Ramos (cell line): Measurements from ENCODE around the gene SUCO.
"Not testable (repeated sequence)": the region's sequence is repeated elsewhere in the genome, so short reads cannot be mapped to it uniquely, and the experiment has no call there.

Experiments used
- in situ Hi-C: fragments of 300-500 bp; cut with MboI; formaldehyde crosslinking; loops from one replicate; pipeline ENCODE4 v1.14.3; 2022; ENCODE audit warnings: low sequenced_read_pairs; ENCODE audit not compliant: unreplicated experiment

Gene SUCO, protein sequence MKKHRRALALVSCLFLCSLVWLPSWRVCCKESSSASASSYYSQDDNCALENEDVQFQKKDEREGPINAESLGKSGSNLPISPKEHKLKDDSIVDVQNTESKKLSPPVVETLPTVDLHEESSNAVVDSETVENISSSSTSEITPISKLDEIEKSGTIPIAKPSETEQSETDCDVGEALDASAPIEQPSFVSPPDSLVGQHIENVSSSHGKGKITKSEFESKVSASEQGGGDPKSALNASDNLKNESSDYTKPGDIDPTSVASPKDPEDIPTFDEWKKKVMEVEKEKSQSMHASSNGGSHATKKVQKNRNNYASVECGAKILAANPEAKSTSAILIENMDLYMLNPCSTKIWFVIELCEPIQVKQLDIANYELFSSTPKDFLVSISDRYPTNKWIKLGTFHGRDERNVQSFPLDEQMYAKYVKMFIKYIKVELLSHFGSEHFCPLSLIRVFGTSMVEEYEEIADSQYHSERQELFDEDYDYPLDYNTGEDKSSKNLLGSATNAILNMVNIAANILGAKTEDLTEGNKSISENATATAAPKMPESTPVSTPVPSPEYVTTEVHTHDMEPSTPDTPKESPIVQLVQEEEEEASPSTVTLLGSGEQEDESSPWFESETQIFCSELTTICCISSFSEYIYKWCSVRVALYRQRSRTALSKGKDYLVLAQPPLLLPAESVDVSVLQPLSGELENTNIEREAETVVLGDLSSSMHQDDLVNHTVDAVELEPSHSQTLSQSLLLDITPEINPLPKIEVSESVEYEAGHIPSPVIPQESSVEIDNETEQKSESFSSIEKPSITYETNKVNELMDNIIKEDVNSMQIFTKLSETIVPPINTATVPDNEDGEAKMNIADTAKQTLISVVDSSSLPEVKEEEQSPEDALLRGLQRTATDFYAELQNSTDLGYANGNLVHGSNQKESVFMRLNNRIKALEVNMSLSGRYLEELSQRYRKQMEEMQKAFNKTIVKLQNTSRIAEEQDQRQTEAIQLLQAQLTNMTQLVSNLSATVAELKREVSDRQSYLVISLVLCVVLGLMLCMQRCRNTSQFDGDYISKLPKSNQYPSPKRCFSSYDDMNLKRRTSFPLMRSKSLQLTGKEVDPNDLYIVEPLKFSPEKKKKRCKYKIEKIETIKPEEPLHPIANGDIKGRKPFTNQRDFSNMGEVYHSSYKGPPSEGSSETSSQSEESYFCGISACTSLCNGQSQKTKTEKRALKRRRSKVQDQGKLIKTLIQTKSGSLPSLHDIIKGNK (N-terminal part only)

GRCh38 chr1:172532700-172533512 is at the start of gene SUCO:
SUCO (plus strand) TSS chr1:172533150; CDS start chr1:172533436, 286 bp downstream.
- in situ Hi-C loops: no loop called here

- in situ Hi-C loops: no loop called here
Measured at GRCh38 chr1:172483448-172483847, 49.5 kb upstream of the SUCO start.

DNA sequence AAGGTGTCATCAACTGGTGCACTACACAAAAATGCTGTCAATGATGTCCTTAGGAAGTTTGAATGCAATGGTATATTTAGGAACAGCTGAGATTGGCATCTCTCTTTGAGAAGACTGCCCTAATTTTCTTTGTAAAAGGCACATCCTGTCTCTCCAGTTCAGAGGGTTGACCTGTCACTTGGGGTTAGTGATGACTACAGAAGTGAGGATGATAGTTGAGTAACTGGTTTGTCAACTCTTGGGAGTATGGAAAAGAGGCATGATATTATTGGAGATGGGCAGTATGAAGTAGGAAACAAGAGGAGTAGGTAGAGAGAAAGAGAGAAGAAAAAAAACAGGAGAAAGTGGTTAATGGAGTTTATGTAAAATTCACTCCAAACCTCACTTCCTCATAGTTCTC is 48.7 kb upstream of the SUCO start:
- in situ Hi-C loops: no loop called here

DNA sequence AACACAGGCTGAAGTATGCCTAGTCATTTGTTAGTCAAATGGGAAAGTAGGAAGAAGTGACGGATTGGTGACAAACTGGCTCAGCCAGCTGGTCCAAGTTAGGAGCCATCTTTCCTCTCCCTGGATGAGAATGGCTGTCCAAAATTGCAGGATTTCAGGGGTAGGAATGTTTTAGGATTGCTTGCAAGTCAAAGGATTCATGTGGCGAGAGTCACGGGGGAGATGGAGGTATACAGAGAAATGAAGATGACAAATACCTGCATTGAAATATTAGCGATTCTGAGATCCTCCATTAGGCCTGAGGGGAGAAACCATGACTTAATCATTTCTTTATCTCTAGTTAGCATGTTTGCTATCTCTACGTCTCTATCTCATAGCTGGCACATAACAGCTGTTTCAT is 47.3 kb upstream of the SUCO start:
- in situ Hi-C loops: no loop called here

DNA sequence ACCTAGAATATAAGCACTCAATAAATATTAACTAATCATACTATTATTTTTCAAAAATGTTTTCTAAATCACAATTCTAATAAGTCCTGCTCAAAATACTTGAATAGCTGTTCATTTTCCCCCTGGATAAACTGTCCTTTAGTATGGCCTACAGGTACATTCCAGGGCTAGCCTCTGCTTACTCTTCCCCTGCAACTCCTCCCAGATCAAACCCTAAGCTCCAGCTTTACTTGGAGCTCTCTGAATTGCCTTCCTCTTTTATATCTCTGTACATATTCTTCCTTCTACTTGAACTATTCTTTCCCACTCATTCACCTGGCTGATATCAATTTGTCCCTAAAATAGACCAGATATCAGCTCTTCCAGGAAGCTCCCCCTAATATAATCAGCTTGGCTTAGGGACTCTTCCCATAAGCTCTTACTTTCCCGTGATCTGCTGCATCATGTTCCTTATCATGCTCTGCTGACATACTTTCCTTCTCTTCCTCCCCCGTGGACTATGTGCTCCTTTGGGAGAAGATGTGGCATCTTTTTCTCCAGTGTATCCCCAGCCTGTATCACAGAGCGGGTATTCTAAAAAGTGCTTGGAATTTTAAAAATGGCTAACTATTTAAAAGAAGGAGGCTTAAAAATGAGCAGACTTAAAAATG is 46.0 kb upstream of the SUCO start:
- in situ Hi-C loops: no loop called here

DNA sequence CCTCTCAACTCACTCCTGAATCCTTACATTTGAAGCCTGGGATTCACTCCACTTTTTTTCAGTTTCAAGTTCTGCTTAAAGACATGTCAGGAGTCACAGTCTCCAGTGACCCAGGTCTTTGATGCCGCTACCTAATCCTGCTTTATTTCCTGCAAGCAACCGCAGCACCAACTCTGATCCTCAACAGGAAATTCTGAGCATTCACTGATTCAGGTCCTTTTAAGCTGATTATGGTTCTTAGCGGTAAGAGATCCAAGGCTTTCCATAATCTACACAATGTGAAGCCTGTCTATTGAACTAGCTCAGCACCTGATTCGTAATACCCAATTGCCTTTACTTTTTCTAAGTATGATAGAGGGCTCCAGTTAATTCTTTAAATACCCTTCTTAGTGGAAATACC is 45.4 kb upstream of the SUCO start:
- in situ Hi-C loops: no loop called here

DNA sequence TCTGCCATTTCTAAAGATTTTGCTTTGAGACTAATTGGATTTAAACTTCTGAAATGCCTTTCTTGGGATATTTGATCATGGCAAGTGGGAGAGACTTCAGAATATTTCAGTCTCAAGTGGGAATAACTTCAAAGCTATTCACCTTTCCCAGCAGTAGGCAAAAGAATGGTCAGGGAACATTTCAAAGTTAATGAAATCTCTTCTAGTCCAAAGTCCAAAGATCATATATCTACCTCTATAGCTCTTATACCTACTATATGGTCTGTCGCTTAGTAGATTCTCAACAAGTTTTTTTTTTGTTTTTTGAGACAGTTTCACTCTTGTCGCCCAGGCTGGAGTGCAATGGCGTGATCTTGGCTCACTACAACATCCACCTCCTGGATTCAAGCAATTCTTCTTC is 44.6 kb upstream of the SUCO start:
- in situ Hi-C loops: no loop called here

- in situ Hi-C loops: no loop called here
Measured at GRCh38 chr1:172489847-172490246, 43.1 kb upstream of the SUCO start.

DNA sequence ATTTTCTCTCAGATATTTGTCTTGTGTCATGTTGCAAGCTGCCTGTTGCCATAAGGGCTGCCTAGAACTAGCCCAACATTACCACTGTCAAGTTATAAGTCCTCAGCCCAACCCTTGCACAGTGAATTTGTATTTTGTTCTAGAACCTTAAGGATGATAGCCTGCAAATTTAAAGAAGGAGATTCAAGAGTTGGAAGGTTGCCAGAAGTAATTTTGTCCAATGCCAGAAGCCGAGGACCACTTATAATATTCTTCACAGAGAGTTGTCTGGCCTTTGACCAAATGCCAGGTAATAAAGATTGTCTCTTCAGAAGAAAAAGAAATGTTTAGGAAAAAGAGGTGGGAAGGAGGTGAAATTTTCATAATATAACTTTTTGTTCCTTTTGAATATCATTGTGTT is 40.5 kb upstream of the SUCO start:
- in situ Hi-C loops: no loop called here

DNA sequence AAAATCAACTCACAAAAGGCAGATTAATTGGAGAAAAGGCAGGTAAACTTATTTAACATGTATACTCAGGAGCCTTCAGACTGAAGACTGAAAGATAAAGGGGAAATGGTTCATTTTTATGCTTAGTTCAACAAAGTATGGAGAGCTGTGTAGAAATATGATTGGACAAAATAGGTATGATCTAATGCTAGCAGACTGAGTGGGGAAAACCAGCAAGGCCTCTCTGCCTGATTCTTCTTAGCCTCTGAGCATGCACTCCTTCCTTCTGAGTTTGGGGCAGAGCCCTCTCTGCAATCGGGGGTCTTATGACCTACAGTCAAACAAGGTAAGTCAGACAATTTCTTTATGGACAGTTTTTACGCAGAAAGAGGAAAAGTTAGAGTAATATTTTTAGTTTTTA is 38.8 kb upstream of the SUCO start:
- in situ Hi-C loops: no loop called here

- in situ Hi-C loops: not testable (repeated sequence)
Measured at GRCh38 chr1:172496127-172496526, 36.8 kb upstream of the SUCO start.

DNA sequence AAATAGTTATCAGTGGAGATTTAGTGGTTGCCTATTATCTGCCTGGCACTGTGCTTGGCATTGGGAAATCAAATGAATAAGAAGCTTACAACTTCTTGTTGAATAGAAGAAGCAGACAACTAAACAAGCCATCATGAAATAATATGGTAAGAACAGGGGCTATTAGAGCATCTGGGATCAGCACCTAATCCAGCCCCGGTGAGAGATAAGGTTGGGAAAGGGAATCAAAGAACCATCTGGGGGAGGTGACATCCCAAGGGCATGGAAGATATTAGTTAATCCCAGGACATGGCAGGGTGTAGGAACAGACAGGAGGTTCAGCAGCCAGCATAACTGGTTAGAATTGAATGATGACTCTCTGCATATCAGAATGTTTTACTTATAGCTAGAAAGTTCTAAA is 36.3 kb upstream of the SUCO start:
- in situ Hi-C loops: no loop called here

- in situ Hi-C loops: no loop called here
Measured at GRCh38 chr1:172497230-172497629, 35.7 kb upstream of the SUCO start.

- in situ Hi-C loops: no loop called here
Measured at GRCh38 chr1:172498857-172499256, 34.1 kb upstream of the SUCO start.

DNA sequence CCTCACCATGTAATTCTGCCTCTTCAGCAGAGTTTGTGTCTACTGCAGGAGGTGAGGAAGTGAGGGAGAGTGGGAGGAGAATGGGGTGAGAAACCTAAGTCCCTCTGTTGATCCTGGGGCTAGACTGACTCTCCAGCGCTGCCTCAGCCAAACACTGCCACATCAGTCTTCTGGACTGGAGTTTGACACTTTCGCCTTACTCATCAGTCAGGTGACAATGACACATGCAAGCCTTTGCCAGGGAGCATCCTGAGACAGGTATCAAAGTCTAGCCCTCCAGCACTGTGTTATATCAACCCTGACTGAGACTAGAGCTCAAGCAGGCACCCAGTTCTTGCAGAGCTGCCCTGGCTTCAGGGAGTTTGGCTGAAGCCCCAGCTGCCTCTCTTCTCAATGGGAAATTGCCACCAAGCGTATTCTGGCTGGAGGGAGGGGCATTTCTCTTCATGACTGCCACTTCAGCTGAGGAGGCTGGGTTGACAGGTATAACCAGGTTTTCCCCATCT is 33.3 kb upstream of the SUCO start:
- in situ Hi-C loops: no loop called here

GRCh38 chr1:172500207-172500606 is 32.7 kb upstream of the SUCO start:
- in situ Hi-C loops: no loop called here

GRCh38 chr1:172507741-172508140 is 25.2 kb upstream of the SUCO start:
- in situ Hi-C loops: no loop called here

DNA sequence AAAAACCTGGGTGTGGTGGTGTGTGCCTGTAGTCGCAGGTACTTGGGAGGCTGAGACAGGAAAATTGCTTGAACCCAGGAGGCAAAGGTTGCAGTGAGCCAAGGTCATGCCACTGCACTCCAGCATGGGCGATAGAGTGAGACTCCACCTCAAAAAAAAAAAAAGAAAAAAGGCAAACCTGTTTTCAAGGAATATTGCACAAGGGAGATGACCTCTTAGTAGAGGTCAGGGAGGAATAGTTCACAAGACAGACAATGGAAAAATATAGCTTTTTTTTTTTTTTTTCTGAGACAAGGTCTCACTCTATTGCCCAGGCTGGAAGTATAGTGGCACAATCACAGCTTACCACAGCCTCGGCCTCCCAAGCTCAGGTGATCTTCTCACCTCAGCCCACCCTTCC is 22.5 kb upstream of the SUCO start:
- in situ Hi-C loops: no loop called here

DNA sequence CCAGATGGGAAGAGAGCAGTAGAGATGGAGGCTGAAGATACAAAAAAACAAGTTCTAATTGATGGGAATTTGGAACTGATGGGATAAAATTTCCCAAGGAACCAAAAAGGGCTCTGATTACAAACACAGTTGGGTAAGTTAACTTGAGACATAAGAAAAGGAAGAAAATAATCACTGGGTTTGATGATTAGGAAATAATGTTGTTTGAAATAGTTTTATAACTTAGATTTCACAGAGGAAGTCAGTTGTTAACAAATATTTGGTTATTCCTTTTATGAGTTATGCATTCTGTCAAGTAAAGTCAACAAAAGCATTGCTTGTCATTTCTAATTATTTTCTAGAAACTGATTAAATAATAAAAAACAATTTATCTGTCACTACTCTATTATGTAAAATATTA is 20.4 kb upstream of the SUCO start:
- in situ Hi-C loops: no loop called here
